ENCODE data around the gene BAHD1. TPM values are rescaled to one million over a fixed set of nuclear protein-coding genes. Genes with fewer than 3 reads are reported as not detected.

Gene BAHD1
- total and polyA plus RNA-seq, 5 donors from 2014 or later: 1.3 to 32.9 (median 1.6) TPM

GRCh38 chr15:40466426-40467260 lies 25.9 kb downstream of the BAHD1 start:
- no peaks in the 10 kb centered on the region for H3K9me3 ChIP-seq (ENCODE audit: control insufficient read depth in 2 of 2, low read length in 2 of 2)
- DNase-seq: no peak
- Mint-ChIP-seq H3K9me3 (no peaks in the 10 kb centered on the region), H3K4me1 (peaks cover 0 to 17% (median 8%) of the 10 kb centered on the region in 4 donors), H3K27me3 (no peaks in the 10 kb centered on the region), H3K36me3 (peaks cover 12% of the 10 kb centered on the region), H3K4me3 (no peak overlapping the region), H3K27ac (peak overlapping the region; percentile 59 to 77 (median 61))
- H3K4me1 ChIP-seq (ENCODE audit: control insufficient read depth, insufficient read depth, low read length, poor library complexity, severe bottlenecking): peaks cover 7% of the 10 kb centered on the region
- ATAC-seq (ENCODE audit: low read depth in 2 of 2): no peak
- no peak overlapping the region for H3K4me3 ChIP-seq (ENCODE audit: low read depth, low read length)
- H3K27ac ChIP-seq (ENCODE audit: insufficient read depth, low read length, poor library complexity, severe bottlenecking): no peak overlapping the region
- H3K36me3 ChIP-seq (ENCODE audit: control insufficient read depth, insufficient read depth, low read length): peaks cover 38% of the 10 kb centered on the region
- H3K27me3 ChIP-seq (ENCODE audit: control insufficient read depth, insufficient read depth, low read length): no peaks in the 10 kb centered on the region

GRCh38 chr15:40467261-40467615 lies 26.5 kb downstream of the BAHD1 start:
- peak overlapping the region in 1 of 4 donors; percentile 17 for H3K4me3 Mint-ChIP-seq
- H3K4me1 ChIP-seq (ENCODE audit: control insufficient read depth, insufficient read depth, low read length, poor library complexity, severe bottlenecking): peaks cover 13% of the 10 kb centered on the region
- no peak overlapping the region for H3K27ac ChIP-seq (ENCODE audit: insufficient read depth, low read length, poor library complexity, severe bottlenecking)
- H3K36me3 ChIP-seq (ENCODE audit: control insufficient read depth, insufficient read depth, low read length): peaks cover 32% of the 10 kb centered on the region
- no peaks in the 10 kb centered on the region for H3K27me3 Mint-ChIP-seq
- H3K9me3 ChIP-seq (ENCODE audit: control insufficient read depth in 2 of 2, low read length in 2 of 2): no peaks in the 10 kb centered on the region
- no peaks in the 10 kb centered on the region for H3K27me3 ChIP-seq (ENCODE audit: control insufficient read depth, insufficient read depth, low read length)
- no peak overlapping the region for H3K4me3 ChIP-seq (ENCODE audit: low read depth, low read length)
- H3K9me3 Mint-ChIP-seq: no peaks in the 10 kb centered on the region
- no peak for DNase-seq
- H3K36me3 Mint-ChIP-seq: peaks cover 12% of the 10 kb centered on the region
- H3K4me1 Mint-ChIP-seq: peaks cover 0 to 23% (median 11%) of the 10 kb centered on the region in 4 donors
- peak overlapping the region; percentile 61 to 86 (median 77) for H3K27ac Mint-ChIP-seq
- no peak for ATAC-seq (ENCODE audit: low read depth in 2 of 2)

- Histone ChIP-seq H3K27me3 (ENCODE audit: control insufficient read depth, insufficient read depth, low read length) (no peaks in the 10 kb centered on the region), H3K36me3 (ENCODE audit: control insufficient read depth, insufficient read depth, low read length) (peaks cover 20% of the 10 kb centered on the region), H3K27ac (ENCODE audit: insufficient read depth, low read length, poor library complexity, severe bottlenecking) (no peak overlapping the region), H3K4me1 (ENCODE audit: control insufficient read depth, insufficient read depth, low read length, poor library complexity, severe bottlenecking) (peaks cover 17% of the 10 kb centered on the region), H3K9me3 (ENCODE audit: control insufficient read depth in 2 of 2, low read length in 2 of 2) (no peaks in the 10 kb centered on the region), H3K4me3 (ENCODE audit: low read depth, low read length) (no peak overlapping the region)
- Mint-ChIP-seq H3K27me3 (no peaks in the 10 kb centered on the region), H3K4me1 (peaks cover 0 to 33% (median 15%) of the 10 kb centered on the region in 4 donors), H3K27ac (peak overlapping the region in 2 of 3 donors; percentile 52 to 77), H3K36me3 (peaks cover 9% of the 10 kb centered on the region), H3K9me3 (no peaks in the 10 kb centered on the region), H3K4me3 (peak overlapping the region in 3 of 4 donors; percentile 46 to 85 (median 71))
- no peak for ATAC-seq (ENCODE audit: low read depth in 2 of 2)
- DNase-seq: no peak
These were observed 28.2 kb downstream of the BAHD1 start for GRCh38 chr15:40468898-40469331.

GRCh38 chr15:40469776-40470390 lies 29.1 kb downstream of the BAHD1 start:
- no peaks in the 10 kb centered on the region for H3K27me3 ChIP-seq (ENCODE audit: control insufficient read depth, insufficient read depth, low read length)
- ATAC-seq (ENCODE audit: low read depth in 2 of 2) (no peak), DNase-seq (no peak)
- peaks cover 17% of the 10 kb centered on the region for H3K4me1 ChIP-seq (ENCODE audit: control insufficient read depth, insufficient read depth, low read length, poor library complexity, severe bottlenecking)
- Mint-ChIP-seq H3K4me1 (peaks cover 0 to 33% (median 15%) of the 10 kb centered on the region in 4 donors), H3K9me3 (no peaks in the 10 kb centered on the region), H3K27ac (peak overlapping the region; percentile 56 to 85 (median 66)), H3K4me3 (peak overlapping the region; percentile 46 to 85 (median 76)), H3K36me3 (peaks cover 9% of the 10 kb centered on the region), H3K27me3 (no peaks in the 10 kb centered on the region)
- peaks cover 10% of the 10 kb centered on the region for H3K36me3 ChIP-seq (ENCODE audit: control insufficient read depth, insufficient read depth, low read length)
- H3K4me3 ChIP-seq (ENCODE audit: low read depth, low read length): no peak overlapping the region
- no peaks in the 10 kb centered on the region for H3K9me3 ChIP-seq (ENCODE audit: control insufficient read depth in 2 of 2, low read length in 2 of 2)
- H3K27ac ChIP-seq (ENCODE audit: insufficient read depth, low read length, poor library complexity, severe bottlenecking): peak overlapping the region; percentile 71

GRCh38 chr15:40470423-40471104 lies 29.8 kb downstream of the BAHD1 start, which contains the start of gene CHST14:
TSS of gene CHST14 (plus strand) at chr15:40470984. CDS start at chr15:40471214, 230 bp downstream.
- ATAC-seq (ENCODE audit: low read depth in 2 of 2) (peak; percentile 71 to 79), DNase-seq (peak; percentile 55 to 63 (median 63))
- Mint-ChIP-seq H3K27me3 (no peaks in the 10 kb centered on the region), H3K9me3 (no peaks in the 10 kb centered on the region), H3K4me3 (peak within 1 kb of the TSS; percentile 90 to 96 (median 94)), H3K36me3 (peaks cover 4% of the 10 kb centered on the region), H3K27ac (peak within 1 kb of the TSS; percentile 88 to 94 (median 91)), H3K4me1 (peaks cover 0 to 33% (median 15%) of the 10 kb centered on the region in 4 donors)
- Histone ChIP-seq H3K4me1 (ENCODE audit: control insufficient read depth, insufficient read depth, low read length, poor library complexity, severe bottlenecking) (peaks cover 17% of the 10 kb centered on the region), H3K27me3 (ENCODE audit: control insufficient read depth, insufficient read depth, low read length) (no peaks in the 10 kb centered on the region), H3K4me3 (ENCODE audit: low read depth, low read length) (peak within 1 kb of the TSS; percentile 72), H3K36me3 (ENCODE audit: control insufficient read depth, insufficient read depth, low read length) (peaks cover 4% of the 10 kb centered on the region), H3K9me3 (ENCODE audit: control insufficient read depth in 2 of 2, low read length in 2 of 2) (no peaks in the 10 kb centered on the region), H3K27ac (ENCODE audit: insufficient read depth, low read length, poor library complexity, severe bottlenecking) (peak within 1 kb of the TSS; percentile 71)

GRCh38 chr15:40471105-40471807 lies 30.5 kb downstream of the BAHD1 start:
- peaks cover 0 to 31% (median 15%) of the 10 kb centered on the region in 4 donors for H3K4me1 Mint-ChIP-seq
- H3K9me3 Mint-ChIP-seq: no peaks in the 10 kb centered on the region
- Histone ChIP-seq H3K36me3 (ENCODE audit: control insufficient read depth, insufficient read depth, low read length) (no peaks in the 10 kb centered on the region), H3K4me1 (ENCODE audit: control insufficient read depth, insufficient read depth, low read length, poor library complexity, severe bottlenecking) (peaks cover 14% of the 10 kb centered on the region), H3K4me3 (ENCODE audit: low read depth, low read length) (peak overlapping the region; percentile 72), H3K9me3 (ENCODE audit: control insufficient read depth in 2 of 2, low read length in 2 of 2) (no peaks in the 10 kb centered on the region), H3K27me3 (ENCODE audit: control insufficient read depth, insufficient read depth, low read length) (no peaks in the 10 kb centered on the region), H3K27ac (ENCODE audit: insufficient read depth, low read length, poor library complexity, severe bottlenecking) (peak overlapping the region; percentile 71)
- H3K27ac Mint-ChIP-seq: peak overlapping the region; percentile 88 to 94 (median 91)
- peak overlapping the region; percentile 90 to 96 (median 94) for H3K4me3 Mint-ChIP-seq
- H3K27me3 Mint-ChIP-seq: no peaks in the 10 kb centered on the region
- peak in 2 of 3 donors; percentile 31 to 55 for DNase-seq
- H3K36me3 Mint-ChIP-seq: peaks cover 4% of the 10 kb centered on the region
- ATAC-seq (ENCODE audit: low read depth in 2 of 2): peak; percentile 21 to 39

GRCh38 chr15:40471808-40472150 lies 31.0 kb downstream of the BAHD1 start:
- Mint-ChIP-seq H3K27ac (peak overlapping the region; percentile 88 to 94 (median 91)), H3K36me3 (peaks cover 3% of the 10 kb centered on the region), H3K4me1 (peaks cover 0 to 28% (median 15%) of the 10 kb centered on the region in 4 donors), H3K4me3 (peak overlapping the region; percentile 90 to 96 (median 94)), H3K9me3 (no peaks in the 10 kb centered on the region), H3K27me3 (no peaks in the 10 kb centered on the region)
- Histone ChIP-seq H3K27ac (ENCODE audit: insufficient read depth, low read length, poor library complexity, severe bottlenecking) (peak overlapping the region; percentile 71), H3K4me3 (ENCODE audit: low read depth, low read length) (peak overlapping the region; percentile 72), H3K27me3 (ENCODE audit: control insufficient read depth, insufficient read depth, low read length) (no peaks in the 10 kb centered on the region), H3K4me1 (ENCODE audit: control insufficient read depth, insufficient read depth, low read length, poor library complexity, severe bottlenecking) (peaks cover 14% of the 10 kb centered on the region), H3K36me3 (ENCODE audit: control insufficient read depth, insufficient read depth, low read length) (no peaks in the 10 kb centered on the region), H3K9me3 (ENCODE audit: control insufficient read depth in 2 of 2, low read length in 2 of 2) (no peaks in the 10 kb centered on the region)
- ATAC-seq (ENCODE audit: low read depth in 2 of 2): peak; percentile 11 to 21
- peak in 2 of 3 donors; percentile 18 to 52 for DNase-seq

Measured in CD4-positive, CD25-positive, alpha-beta regulatory T cell (primary cell).